A673 (cell line): Measurements from ENCODE around the gene CCDC6. TPM values are rescaled to one million over a fixed set of nuclear protein-coding genes. Genes with fewer than 3 reads are reported as not detected.

Experiments used
- BruUV-seq: library from RNA; stranded (reverse); fragments of 400-500 nt; replicated peaks from 2 replicates; lab custom pipeline; 2021; lab: Mats Ljungman, UMichigan
- CTCF ChIA-PET: fragments of 300-600 bp; sonication (Branson Sonifier 250); formaldehyde crosslinking; loops from one replicate; lab custom pipeline; 2022; ENCODE audit warnings: antibody characterized with exemption; lab: Charles Lee
- POLR2A ChIA-PET: fragments of 300-600 bp; sonication (Branson Sonifier 250); formaldehyde crosslinking; loops from one replicate; lab custom pipeline; 2022; ENCODE audit warnings: antibody characterized with exemption; ENCODE audit not compliant: low non-redundant PET; lab: Charles Lee
- DNase-seq: peaks from one replicate; pipeline ENCODE4 v3.0.0-alpha.2; 2015; ENCODE audit warnings: low spot score
- H3K27ac ChIP-seq: fragments of 200-600 bp; sonication (generic); 2 replicates; pipeline ENCODE4 v1.5.1; 2016; ENCODE audit warnings: mixed run types, low read depth, mild to moderate bottlenecking, mixed read lengths, antibody characterized with exemption, low read length; ENCODE audit not compliant: poor library complexity, severe bottlenecking
- H3K27me3 ChIP-seq: fragments of 200-600 bp; sonication (generic); replicated peaks from 2 replicates; pipeline ENCODE4 v1.6.1; 2017; ENCODE audit warnings: mixed run types, low read depth, mild to moderate bottlenecking, mixed read lengths, antibody characterized with exemption, low read length; ENCODE audit not compliant: insufficient read depth, poor library complexity
- H3K36me3 ChIP-seq: fragments of 200-600 bp; sonication (generic); 2 replicates; pipeline ENCODE4 v1.6.1; 2016; ENCODE audit warnings: mixed run types, mild to moderate bottlenecking, mixed read lengths, antibody characterized with exemption, low read length; ENCODE audit not compliant: insufficient read depth, poor library complexity, severe bottlenecking
- H3K4me1 ChIP-seq: fragments of 200-600 bp; sonication (generic); 2 replicates; pipeline ENCODE4 v1.6.1; 2017; ENCODE audit warnings: mixed run types, mild to moderate bottlenecking, mixed read lengths, antibody characterized with exemption, low read length; ENCODE audit not compliant: insufficient read depth, poor library complexity, severe bottlenecking
- H3K4me3 ChIP-seq: fragments of 200-600 bp; sonication (generic); 2 replicates; pipeline ENCODE4 v1.5.1; 2016; ENCODE audit warnings: low read depth, mixed run types, mild to moderate bottlenecking, mixed read lengths, low read length; ENCODE audit not compliant: poor library complexity, severe bottlenecking
- H3K9me3 ChIP-seq: fragments of 200-600 bp; sonication (generic); 2 replicates; pipeline ENCODE4 v1.6.1; 2016; ENCODE audit warnings: mixed run types, low read depth, mild to moderate bottlenecking, mixed read lengths, antibody characterized with exemption, low read length; ENCODE audit not compliant: poor library complexity, severe bottlenecking
- CTCF ChIP-seq: fragments of 300-800, 200-600 bp; sonication (generic); conservative IDR thresholded peaks from 2 replicates; pipeline ENCODE4 v1.5.1; 2017; ENCODE audit warnings: low read depth, mild to moderate bottlenecking, antibody characterized with exemption, low read length, moderate library complexity, mixed read lengths
- EZH2 ChIP-seq: fragments of 200-600 bp; sonication (generic); IDR thresholded peaks from 2 replicates; pipeline ENCODE4 v1.6.1; 2017; ENCODE audit warnings: borderline replicate concordance, low read depth, mild to moderate bottlenecking, mixed read lengths, antibody characterized with exemption, low read length; ENCODE audit not compliant: poor library complexity, severe bottlenecking
- intact Hi-C: fragments of 100-400 bp; cut with micrococcal nuclease; formaldehyde crosslinking; loops from one replicate; pipeline ENCODE4 v1.10.0; 2022; ENCODE audit not compliant: unreplicated experiment
- total RNA-seq: library from RNA; stranded (reverse); gene quantifications from 2 replicates; pipeline ENCODE4 v1.2.3, GENCODE V29; 2021

CCDC6 gene
- total RNA-seq, 1 experiment from 2014 or later: 28.1 TPM

GRCh38 chr10:59856104-59856503, 50.3 kb downstream of the CCDC6 start:
- no peaks in the 10 kb centered on the region for H3K9me3 ChIP-seq

GRCh38 chr10:59854571-59854970, 51.8 kb downstream of the CCDC6 start:
- BruUV-seq: no TSS peak
- POLR2A ChIA-PET: no interaction called here
- peaks cover 22% of the 10 kb centered on the region for H3K4me1 ChIP-seq
- H3K27me3 ChIP-seq: no peaks in the 10 kb centered on the region
- intact Hi-C loops: no loop called here
- H3K27ac ChIP-seq: no peak overlapping the region
- TF ChIP-seq EZH2 (no peak), CTCF (no peak)
- no peaks in the 10 kb centered on the region for H3K36me3 ChIP-seq
- CTCF ChIA-PET: no interaction called here
- H3K4me3 ChIP-seq: no peak overlapping the region
- no peaks in the 10 kb centered on the region for H3K9me3 ChIP-seq
- DNase-seq: no peak

More at GRCh38 chr10:59856104-59856503, 50.3 kb downstream of the CCDC6 start:
- Histone ChIP-seq H3K27me3 (no peaks in the 10 kb centered on the region), H3K4me1 (peaks cover 22% of the 10 kb centered on the region), H3K36me3 (no peaks in the 10 kb centered on the region), H3K4me3 (no peak overlapping the region), H3K27ac (no peak overlapping the region)
- TF ChIP-seq CTCF: no peak
- TF ChIP-seq EZH2: no peak
- CTCF ChIA-PET: no interaction called here
- POLR2A ChIA-PET: no interaction called here
- no TSS peak for BruUV-seq
- DNase-seq: no peak
- intact Hi-C loops: no loop called here

GRCh38 chr10:59852670-59853069, 53.7 kb downstream of the CCDC6 start:
- intact Hi-C loops: no loop called here
- TF ChIP-seq EZH2 (no peak), CTCF (no peak)
- Histone ChIP-seq H3K27ac (no peak overlapping the region), H3K36me3 (no peaks in the 10 kb centered on the region), H3K4me3 (no peak overlapping the region), H3K9me3 (no peaks in the 10 kb centered on the region), H3K4me1 (peaks cover 20% of the 10 kb centered on the region), H3K27me3 (no peaks in the 10 kb centered on the region)
- DNase-seq: peak; percentile 14
- CTCF ChIA-PET: no interaction called here
- POLR2A ChIA-PET: no interaction called here
- BruUV-seq: no TSS peak
